HL-60 (cell line): ENCODE measurements around the gene MLXIP.

Experiments
- GABPA ChIP-seq: IDR thresholded peaks from 2 replicates; pipeline ENCODE4 v1.6.1; 2012; ENCODE audit warnings: low read depth
- POLR2AphosphoS5 ChIP-seq: IDR thresholded peaks from 2 replicates; pipeline ENCODE4 v1.6.1; 2012; ENCODE audit warnings: low read depth
- SPI1 ChIP-seq: IDR thresholded peaks from 2 replicates; pipeline ENCODE4 v1.6.1; 2012; ENCODE audit warnings: low read depth, mild to moderate bottlenecking, borderline replicate concordance
- TF ChIP-seq, protein P1 (sequence below): IDR thresholded peaks from one replicate; pipeline ENCODE4 v1.5.1; 2011; ENCODE audit warnings: low read length, control low read depth, inconsistent platforms; ENCODE audit not compliant: insufficient read depth
- TF ChIP-seq, protein P2 (sequence below): IDR thresholded peaks from 2 replicates; pipeline ENCODE4 v1.6.1; 2012; ENCODE audit warnings: low read depth; ENCODE audit not compliant: insufficient replicate concordance

DNA sequence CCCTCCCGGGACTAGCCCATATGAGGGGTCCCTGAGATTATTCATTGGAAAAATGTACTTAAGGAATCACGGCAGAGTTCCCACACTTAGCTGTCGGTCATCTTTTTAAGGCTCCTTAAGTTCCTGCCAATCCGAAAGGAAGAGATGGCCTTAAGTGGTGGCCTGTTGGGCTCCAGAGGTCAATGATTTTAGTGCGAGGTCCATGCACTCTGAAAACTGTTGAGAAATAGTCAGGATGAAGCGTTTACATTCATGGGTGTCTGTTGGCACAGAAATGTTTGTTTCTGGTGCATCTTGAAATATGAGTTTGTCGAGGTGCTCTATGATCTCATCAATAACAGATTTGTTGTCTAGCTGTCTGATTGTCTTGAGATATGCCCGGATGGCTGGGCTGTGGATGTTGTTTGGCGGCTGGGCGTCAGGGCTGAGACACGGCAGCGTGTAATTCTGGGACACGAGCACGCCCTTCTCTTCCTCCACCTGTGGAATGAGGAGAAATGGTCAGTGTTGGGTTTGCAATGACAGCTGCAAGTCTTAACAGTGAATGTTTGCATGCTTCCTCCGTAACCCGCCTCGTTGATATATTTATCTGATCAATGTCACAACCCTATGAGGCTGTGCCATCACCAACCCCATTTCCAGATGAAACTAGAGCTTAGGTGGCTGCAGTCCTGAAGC lies 93.8 kb downstream of the MLXIP start:
- TF ChIP-seq, protein P1, sequence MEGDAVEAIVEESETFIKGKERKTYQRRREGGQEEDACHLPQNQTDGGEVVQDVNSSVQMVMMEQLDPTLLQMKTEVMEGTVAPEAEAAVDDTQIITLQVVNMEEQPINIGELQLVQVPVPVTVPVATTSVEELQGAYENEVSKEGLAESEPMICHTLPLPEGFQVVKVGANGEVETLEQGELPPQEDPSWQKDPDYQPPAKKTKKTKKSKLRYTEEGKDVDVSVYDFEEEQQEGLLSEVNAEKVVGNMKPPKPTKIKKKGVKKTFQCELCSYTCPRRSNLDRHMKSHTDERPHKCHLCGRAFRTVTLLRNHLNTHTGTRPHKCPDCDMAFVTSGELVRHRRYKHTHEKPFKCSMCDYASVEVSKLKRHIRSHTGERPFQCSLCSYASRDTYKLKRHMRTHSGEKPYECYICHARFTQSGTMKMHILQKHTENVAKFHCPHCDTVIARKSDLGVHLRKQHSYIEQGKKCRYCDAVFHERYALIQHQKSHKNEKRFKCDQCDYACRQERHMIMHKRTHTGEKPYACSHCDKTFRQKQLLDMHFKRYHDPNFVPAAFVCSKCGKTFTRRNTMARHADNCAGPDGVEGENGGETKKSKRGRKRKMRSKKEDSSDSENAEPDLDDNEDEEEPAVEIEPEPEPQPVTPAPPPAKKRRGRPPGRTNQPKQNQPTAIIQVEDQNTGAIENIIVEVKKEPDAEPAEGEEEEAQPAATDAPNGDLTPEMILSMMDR = no peak
- TF ChIP-seq POLR2AphosphoS5 (no peak), GABPA (no peak), SPI1 (no peak)
- TF ChIP-seq, protein P2, sequence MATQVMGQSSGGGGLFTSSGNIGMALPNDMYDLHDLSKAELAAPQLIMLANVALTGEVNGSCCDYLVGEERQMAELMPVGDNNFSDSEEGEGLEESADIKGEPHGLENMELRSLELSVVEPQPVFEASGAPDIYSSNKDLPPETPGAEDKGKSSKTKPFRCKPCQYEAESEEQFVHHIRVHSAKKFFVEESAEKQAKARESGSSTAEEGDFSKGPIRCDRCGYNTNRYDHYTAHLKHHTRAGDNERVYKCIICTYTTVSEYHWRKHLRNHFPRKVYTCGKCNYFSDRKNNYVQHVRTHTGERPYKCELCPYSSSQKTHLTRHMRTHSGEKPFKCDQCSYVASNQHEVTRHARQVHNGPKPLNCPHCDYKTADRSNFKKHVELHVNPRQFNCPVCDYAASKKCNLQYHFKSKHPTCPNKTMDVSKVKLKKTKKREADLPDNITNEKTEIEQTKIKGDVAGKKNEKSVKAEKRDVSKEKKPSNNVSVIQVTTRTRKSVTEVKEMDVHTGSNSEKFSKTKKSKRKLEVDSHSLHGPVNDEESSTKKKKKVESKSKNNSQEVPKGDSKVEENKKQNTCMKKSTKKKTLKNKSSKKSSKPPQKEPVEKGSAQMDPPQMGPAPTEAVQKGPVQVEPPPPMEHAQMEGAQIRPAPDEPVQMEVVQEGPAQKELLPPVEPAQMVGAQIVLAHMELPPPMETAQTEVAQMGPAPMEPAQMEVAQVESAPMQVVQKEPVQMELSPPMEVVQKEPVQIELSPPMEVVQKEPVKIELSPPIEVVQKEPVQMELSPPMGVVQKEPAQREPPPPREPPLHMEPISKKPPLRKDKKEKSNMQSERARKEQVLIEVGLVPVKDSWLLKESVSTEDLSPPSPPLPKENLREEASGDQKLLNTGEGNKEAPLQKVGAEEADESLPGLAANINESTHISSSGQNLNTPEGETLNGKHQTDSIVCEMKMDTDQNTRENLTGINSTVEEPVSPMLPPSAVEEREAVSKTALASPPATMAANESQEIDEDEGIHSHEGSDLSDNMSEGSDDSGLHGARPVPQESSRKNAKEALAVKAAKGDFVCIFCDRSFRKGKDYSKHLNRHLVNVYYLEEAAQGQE = no peak
